BE2C (cell line): Measurements from ENCODE around the gene IGF2.
"Not testable (repeated sequence)": the region's sequence is repeated elsewhere in the genome, so short reads cannot be mapped to it uniquely, and the experiment has no call there.

Source experiments
- DNase-seq: peaks from one replicate; pipeline ENCODE4 v3.0.0-alpha.2; 2020
- H3K27me3 ChIP-seq: fragments of 250-450 bp; sonication (Bioruptor Pico); 2 replicates; pipeline ENCODE4 v1.5.1; 2020; ENCODE audit warnings: mild to moderate bottlenecking
- H3K36me3 ChIP-seq: fragments of 250-450 bp; sonication (Bioruptor Pico); 2 replicates; pipeline ENCODE4 v1.5.1; 2020; ENCODE audit warnings: mild to moderate bottlenecking
- H3K4me1 ChIP-seq: fragments of 250-450 bp; sonication (Bioruptor Pico); 2 replicates; pipeline ENCODE4 v1.5.1; 2020
- H3K4me3 ChIP-seq: 2 replicates; pipeline ENCODE4 v1.5.1; 2011; ENCODE audit warnings: low read depth, low read length
- H3K9me3 ChIP-seq: fragments of 250-450 bp; sonication (Bioruptor Pico); 2 replicates; pipeline ENCODE4 v1.5.1; 2020
- CTCF ChIP-seq: IDR thresholded peaks from 2 replicates; pipeline ENCODE4 v1.5.1; 2012; ENCODE audit warnings: mild to moderate bottlenecking, low read depth, low read length

Gene IGF2

GRCh38 chr11:2126520-2127085, 12.6 kb downstream of the IGF2 start:
- no peak for TF ChIP-seq CTCF
- DNase-seq = no peak
- H3K36me3 ChIP-seq = peaks cover 19% of the 10 kb centered on the region

GRCh38 chr11:2124736-2125484, 14.3 kb downstream of the IGF2 start:
- H3K4me1 ChIP-seq = peaks cover 18% of the 10 kb centered on the region
- not testable (repeated sequence) for H3K36me3 ChIP-seq, H3K27me3 ChIP-seq, H3K4me3 ChIP-seq, DNase-seq, H3K9me3 ChIP-seq

More at GRCh38 chr11:2126520-2127085, 12.6 kb downstream of the IGF2 start:
- Histone ChIP-seq H3K9me3 (no peaks in the 10 kb centered on the region), H3K4me1 (peaks cover 19% of the 10 kb centered on the region), H3K27me3 (no peaks in the 10 kb centered on the region), H3K4me3 (no peak overlapping the region)

GRCh38 chr11:2123628-2123960, 15.6 kb downstream of the IGF2 start:
- Histone ChIP-seq H3K4me1 (peaks cover 15% of the 10 kb centered on the region), H3K36me3 (no peaks in the 10 kb centered on the region), H3K9me3 (no peaks in the 10 kb centered on the region), H3K27me3 (no peaks in the 10 kb centered on the region), H3K4me3 (no peak overlapping the region)
- no peak for TF ChIP-seq CTCF
- no peak for DNase-seq

GRCh38 chr11:2122907-2123627, 16.1 kb downstream of the IGF2 start:
- Histone ChIP-seq H3K9me3 (no peaks in the 10 kb centered on the region), H3K36me3 (no peaks in the 10 kb centered on the region), H3K4me3 (no peak overlapping the region), H3K4me1 (peaks cover 11% of the 10 kb centered on the region), H3K27me3 (no peaks in the 10 kb centered on the region)
- TF ChIP-seq CTCF = no peak
- DNase-seq = no peak

- Histone ChIP-seq H3K9me3 (no peaks in the 10 kb centered on the region), H3K27me3 (no peaks in the 10 kb centered on the region), H3K36me3 (no peaks in the 10 kb centered on the region), H3K4me3 (no peak overlapping the region), H3K4me1 (peaks cover 6% of the 10 kb centered on the region; the same call in 1 of the 2 replicates)
- no peak for DNase-seq
- no peak for TF ChIP-seq CTCF
Measured at GRCh38 chr11:2122222-2122906, 16.8 kb downstream of the IGF2 start.

GRCh38 chr11:2121227-2122130, 17.7 kb downstream of the IGF2 start:
- Histone ChIP-seq H3K27me3 (no peaks in the 10 kb centered on the region), H3K4me1 (peaks cover 6% of the 10 kb centered on the region; the same call in 1 of the 2 replicates), H3K9me3 (no peaks in the 10 kb centered on the region), H3K4me3 (no peak overlapping the region), H3K36me3 (no peaks in the 10 kb centered on the region)
- DNase-seq = no peak
- TF ChIP-seq CTCF = no peak
